Esophagus squamous epithelium (tissue), 5 donors: Measurements from ENCODE around the gene RARB. TPM values are rescaled to one million over a fixed set of nuclear protein-coding genes. Genes with fewer than 3 reads are reported as not detected.

Source experiments
- DNase-seq: peaks from one replicate; lab custom pipeline; 2025; lab: John Stamatoyannopoulos, UW
- H3K27ac ChIP-seq, 4 donors: fragments of 200-600 bp; sonication (generic); one replicate each; pipeline ENCODE4 v1.5.1; 2016 to 2019; ENCODE audit warnings: mild to moderate bottlenecking in 1 of 4
- H3K27me3 ChIP-seq, 4 donors: fragments of 200-600 bp; sonication (generic); 1 replicate in 3 of 4; 2 replicates in 1 of 4; pipeline versions ENCODE4 v1.5.1 to v1.6.0; 2017 to 2021; ENCODE audit warnings: antibody characterized with exemption in 1 of 4
- H3K36me3 ChIP-seq, 3 donors: fragments of 200-600 bp; sonication (generic); one replicate each; pipeline ENCODE4 v1.5.1; 2016 to 2019
- H3K4me1 ChIP-seq, 3 donors: fragments of 200-600 bp; sonication (generic); one replicate each; pipeline ENCODE4 v1.5.1; 2017 to 2019
- H3K4me3 ChIP-seq, 4 donors: fragments of 200-600 bp; sonication (generic); 1 replicate in 3 of 4; 2 replicates in 1 of 4; pipeline ENCODE4 v1.5.1; 2016 to 2019; ENCODE audit warnings: mild to moderate bottlenecking in 2 of 4, moderate library complexity in 1 of 4
- H3K9me3 ChIP-seq, 3 donors: fragments of 200-600 bp; sonication (generic); one replicate each; pipeline ENCODE4 v1.5.1; 2016 to 2019
- CTCF ChIP-seq, 6 experiments: fragments of 450-650 bp in 4 of 6; fragments of 200-600 bp in 2 of 6; sonication (generic) in 2 of 6; IDR thresholded peaks; one replicate each; pipeline ENCODE4 v1.5.1; 2016 to 2019; ENCODE audit warnings: antibody characterized with exemption in 6 of 6, mild to moderate bottlenecking in 4 of 6, moderate library complexity in 4 of 6
- POLR2A ChIP-seq, 4 donors: fragments of 450-650 bp; IDR thresholded peaks; one replicate each; pipeline ENCODE4 v1.6.1; 2017; ENCODE audit warnings: antibody characterized with exemption in 4 of 4, mild to moderate bottlenecking in 4 of 4, moderate library complexity in 3 of 4
- WGBS, 2 donors: methylation state at CpG; one replicate each; pipeline ENCODE4 v1.1.5; 2018; 5-methylcytosine and 5-hydroxymethylcytosine counted together
- intact Hi-C: fragments of 100-400 bp; cut with DNase I; formaldehyde crosslinking; loops from one replicate; pipeline ENCODE4 v1.15.0; 2022
- total RNA-seq, 4 donors: library from RNA; depleted of rRNA; stranded (reverse); fragments of >200 nt; gene quantifications; one replicate each; pipeline ENCODE4 v1.1.0, GENCODE V29; 2016
- donor health status: DM: yes; HTN: yes; CAD: no.

RARB gene
- total RNA-seq, 4 donors from 2014 or later, result 1.9 to 9.0 (median 3.5) TPM

DNA sequence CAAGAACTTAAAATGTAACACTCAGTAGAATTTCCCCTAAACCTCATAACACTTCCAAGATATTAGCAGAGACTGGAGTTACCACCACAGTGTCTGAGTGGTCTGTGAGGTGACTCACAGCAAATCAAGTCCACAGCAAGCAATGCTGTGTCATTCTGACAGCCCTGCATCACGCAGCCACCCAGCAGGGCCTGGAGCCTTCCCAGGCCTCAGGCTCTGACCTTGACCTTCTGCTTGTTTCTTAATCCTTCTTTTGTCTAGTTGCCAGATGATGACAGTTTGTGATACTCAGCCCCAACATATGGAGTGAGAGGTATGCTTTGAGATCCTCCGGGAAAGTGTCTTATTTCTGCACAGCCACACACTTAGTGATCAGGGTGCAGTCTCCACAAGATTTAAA lies 154.2 kb downstream of the RARB start:
- peaks cover 0 to 52% (median 0%) of the 10 kb centered on the region in 3 donors for H3K36me3 ChIP-seq
- H3K4me1 ChIP-seq, result no peaks in the 10 kb centered on the region
- no peak for DNase-seq
- no peak for TF ChIP-seq CTCF (IDR thresholded peaks at IDR 0.05)
- no peak for TF ChIP-seq POLR2A (IDR thresholded peaks at IDR 0.05)
- no peak overlapping the region for H3K4me3 ChIP-seq
- no peak overlapping the region for H3K27ac ChIP-seq
- intact Hi-C loops, result no loop called here
- H3K27me3 ChIP-seq, result no peaks in the 10 kb centered on the region
- H3K9me3 ChIP-seq, result no peaks in the 10 kb centered on the region
- 64 to 83% methylated on average over 2 of the region's 2 CpGs for WGBS, 2 donors

GRCh38 chr3:25583343-25583742 lies 155.3 kb downstream of the RARB start:
- H3K27me3 ChIP-seq, result no peaks in the 10 kb centered on the region

GRCh38 chr3:25584011-25584789 lies 156.1 kb downstream of the RARB start:
- intact Hi-C loops, result no loop called here
- H3K9me3 ChIP-seq, result no peaks in the 10 kb centered on the region
- no peak for DNase-seq
- no peak overlapping the region for H3K27ac ChIP-seq
- peaks cover 0 to 3% (median 0%) of the 10 kb centered on the region in 3 donors for H3K4me1 ChIP-seq
- H3K27me3 ChIP-seq, result no peaks in the 10 kb centered on the region
- TF ChIP-seq CTCF (IDR thresholded peaks at IDR 0.05) (no peak), POLR2A (IDR thresholded peaks at IDR 0.05) (no peak)
- peaks cover 0 to 44% (median 0%) of the 10 kb centered on the region in 3 donors for H3K36me3 ChIP-seq
- 79 to 81% methylated on average over 15 to 17 of the region's 17 CpGs for WGBS, 2 donors
- no peak overlapping the region for H3K4me3 ChIP-seq

More at GRCh38 chr3:25583343-25583742, 155.3 kb downstream of the RARB start:
- TF ChIP-seq CTCF (IDR thresholded peaks at IDR 0.05), result no peak
- TF ChIP-seq POLR2A (IDR thresholded peaks at IDR 0.05), result no peak
- 86 to 93% methylated on average over 5 to 10 of the region's 10 CpGs for WGBS, 2 donors
- no peak for DNase-seq
- Histone ChIP-seq H3K27ac (no peak overlapping the region), H3K36me3 (peaks cover 0 to 44% (median 0%) of the 10 kb centered on the region in 3 donors), H3K4me1 (no peaks in the 10 kb centered on the region), H3K9me3 (no peaks in the 10 kb centered on the region), H3K4me3 (no peak overlapping the region)
- intact Hi-C loops, result no loop called here

- TF ChIP-seq POLR2A (IDR thresholded peaks at IDR 0.05) (no peak), CTCF (IDR thresholded peaks at IDR 0.05) (no peak)
- H3K9me3 ChIP-seq, result no peaks in the 10 kb centered on the region
- no peak for DNase-seq
- H3K36me3 ChIP-seq, result peaks cover 0 to 37% (median 0%) of the 10 kb centered on the region in 3 donors
- no peak overlapping the region for H3K27ac ChIP-seq
- no peak overlapping the region for H3K4me3 ChIP-seq
- H3K27me3 ChIP-seq, result no peaks in the 10 kb centered on the region
- WGBS, 2 donors, result 78 to 80% methylated on average over 14 of the region's 14 CpGs
- intact Hi-C loops, result no loop called here
- peaks cover 0 to 12% (median 0%) of the 10 kb centered on the region in 3 donors for H3K4me1 ChIP-seq
Measured at GRCh38 chr3:25585361-25586166, 157.5 kb downstream of the RARB start.

DNA sequence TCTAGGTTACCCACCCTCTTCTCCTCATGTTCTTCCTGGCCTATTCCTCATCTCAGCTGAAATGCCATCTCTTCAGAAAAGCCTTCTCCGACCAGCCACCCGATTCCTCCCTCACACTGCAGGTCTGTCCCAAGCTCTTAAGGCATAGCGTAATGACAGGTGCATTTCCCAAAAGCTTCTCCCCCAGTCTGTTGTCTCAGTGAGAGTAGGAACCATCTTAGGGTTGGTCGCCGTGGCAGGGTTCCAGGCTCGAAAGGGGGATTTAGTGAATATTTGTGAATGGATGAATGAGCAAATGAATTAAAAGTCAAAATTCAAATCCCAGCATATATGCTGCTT lies 158.1 kb downstream of the RARB start:
- H3K36me3 ChIP-seq, result peaks cover 0 to 32% (median 0%) of the 10 kb centered on the region in 3 donors
- intact Hi-C loops, result no loop called here
- H3K27ac ChIP-seq, result no peak overlapping the region
- H3K27me3 ChIP-seq, result no peaks in the 10 kb centered on the region
- no peak overlapping the region for H3K4me3 ChIP-seq
- WGBS, 2 donors, result 91 to 94% methylated on average over 6 of the region's 6 CpGs
- peaks cover 0 to 12% (median 0%) of the 10 kb centered on the region in 3 donors for H3K4me1 ChIP-seq
- H3K9me3 ChIP-seq, result no peaks in the 10 kb centered on the region
- DNase-seq, result no peak
- TF ChIP-seq POLR2A (IDR thresholded peaks at IDR 0.05), result no peak
- no peak for TF ChIP-seq CTCF (IDR thresholded peaks at IDR 0.05)
